SIG-M5 treated with dmso at 0.1 percent for 504 hours (cell line): ENCODE data around the gene TMEM50B.
A peak's percentile ranks its signal among the peaks of the same experiment; 100 is the strongest.
"Not testable (repeated sequence)": the region's sequence is repeated elsewhere in the genome, so short reads cannot be mapped to it uniquely, and the experiment has no call there.

Source experiments
- DNase-seq: peaks from one replicate; lab custom pipeline; 2025; ENCODE audit not compliant: unreplicated experiment; lab: John Stamatoyannopoulos, UW

TMEM50B gene

GRCh38 chr21:33432496-33432895 lies 47.3 kb downstream of the TMEM50B start:
- DNase-seq, result no peak

GRCh38 chr21:33430858-33431257 lies 48.9 kb downstream of the TMEM50B start:
- DNase-seq, result no peak

- DNase-seq, result no peak
Measured at GRCh38 chr21:33428669-33429068, 51.1 kb downstream of the TMEM50B start.

GRCh38 chr21:33427051-33427450 lies 52.7 kb downstream of the TMEM50B start:
- DNase-seq, result no peak

- DNase-seq, result no peak
Measured at GRCh38 chr21:33425825-33426224, 53.9 kb downstream of the TMEM50B start.

GRCh38 chr21:33424214-33424613 lies 55.6 kb downstream of the TMEM50B start:
- DNase-seq, result no peak

GRCh38 chr21:33421713-33422393 lies 57.9 kb downstream of the TMEM50B start:
- no peak for DNase-seq

GRCh38 chr21:33419538-33420123 lies 60.1 kb downstream of the TMEM50B start:
- DNase-seq, result no peak

GRCh38 chr21:33418691-33419090 lies 61.1 kb downstream of the TMEM50B start:
- DNase-seq, result no peak

GRCh38 chr21:33414926-33415325 lies 64.8 kb downstream of the TMEM50B start:
- DNase-seq, result no peak

GRCh38 chr21:33414068-33414467 lies 65.7 kb downstream of the TMEM50B start:
- DNase-seq, result no peak

- no peak for DNase-seq
Measured at GRCh38 chr21:33412832-33413519, 66.8 kb downstream of the TMEM50B start.

- not testable (repeated sequence) for DNase-seq
Measured at GRCh38 chr21:33412439-33412831, 67.3 kb downstream of the TMEM50B start.

GRCh38 chr21:33411949-33412430 lies 67.8 kb downstream of the TMEM50B start:
- DNase-seq, result no peak

GRCh38 chr21:33406493-33406892 lies 73.3 kb downstream of the TMEM50B start:
- DNase-seq, result no peak

- DNase-seq, result peak; percentile 65
Measured at GRCh38 chr21:33403786-33404585, 75.8 kb downstream of the TMEM50B start.

- no peak for DNase-seq
Measured at GRCh38 chr21:33403128-33403785, 76.5 kb downstream of the TMEM50B start, which contains the start of gene IFNGR2. Gene IFNGR2 (plus strand): TSS chr21:33403413. CDS start chr21:33403544, 131 bp downstream.

GRCh38 chr21:33402001-33402979 lies 77.5 kb downstream of the TMEM50B start:
- peak; percentile 98 for DNase-seq

GRCh38 chr21:33401630-33401992 lies 78.2 kb downstream of the TMEM50B start:
- DNase-seq, result peak; percentile 77
